Smooth muscle cell (in vitro differentiated cells): ENCODE measurements around the gene DPH2. TPM values are rescaled to one million over a fixed set of nuclear protein-coding genes. Genes with fewer than 3 reads are reported as not detected.

Experiments
- DNase-seq: peaks from one replicate; lab custom pipeline; 2025; ENCODE audit not compliant: unreplicated experiment; lab: John Stamatoyannopoulos, UW
- H2AFZ ChIP-seq: fragments of 200-600 bp; sonication (generic); 2 replicates; pipeline ENCODE4 v1.6.0; 2016; ENCODE audit warnings: antibody characterized with exemption, low read depth, mild to moderate bottlenecking
- H3F3A ChIP-seq: fragments of 200-600 bp; sonication (generic); 2 replicates; pipeline ENCODE4 v1.6.0; 2017; ENCODE audit warnings: antibody characterized with exemption, low read depth
- H3K27ac ChIP-seq: fragments of 200-600 bp; sonication (generic); 2 replicates; pipeline ENCODE4 v1.5.1; 2016; ENCODE audit warnings: low read depth, mild to moderate bottlenecking
- H3K27me3 ChIP-seq: fragments of 200-600 bp; sonication (generic); 2 replicates; pipeline ENCODE4 v1.6.1; 2016; ENCODE audit warnings: low read depth, mild to moderate bottlenecking
- H3K36me3 ChIP-seq: fragments of 200-600 bp; sonication (generic); 2 replicates; pipeline ENCODE4 v1.5.1; 2016; ENCODE audit warnings: low read depth
- H3K4me1 ChIP-seq: fragments of 200-600 bp; sonication (generic); 2 replicates; pipeline ENCODE4 v1.5.1; 2016; ENCODE audit warnings: low read depth
- H3K4me2 ChIP-seq: fragments of 200-600 bp; sonication (generic); 2 replicates; pipeline ENCODE4 v1.6.0; 2016; ENCODE audit warnings: mild to moderate bottlenecking
- H3K4me3 ChIP-seq: fragments of 200-600 bp; sonication (generic); 2 replicates; pipeline ENCODE4 v1.5.1; 2016; ENCODE audit warnings: mild to moderate bottlenecking
- H3K79me2 ChIP-seq: fragments of 200-600 bp; sonication (generic); 2 replicates; pipeline ENCODE4 v1.6.0; 2016; ENCODE audit warnings: low read depth, mild to moderate bottlenecking
- H3K9ac ChIP-seq: fragments of 200-600 bp; sonication (generic); 2 replicates; pipeline ENCODE4 v1.6.0; 2016; ENCODE audit warnings: low read depth
- H3K9me3 ChIP-seq: fragments of 200-600 bp; sonication (generic); replicated peaks from 2 replicates; pipeline ENCODE4 v1.5.1; 2016; ENCODE audit warnings: low read depth
- H4K20me1 ChIP-seq: fragments of 200-600 bp; sonication (generic); 2 replicates; pipeline ENCODE4 v1.6.0; 2016; ENCODE audit warnings: low read depth
- CTCF ChIP-seq: fragments of 200-600 bp; sonication (generic); IDR thresholded peaks from 2 replicates; pipeline ENCODE4 v1.5.1; 2017; ENCODE audit warnings: borderline replicate concordance, mild to moderate bottlenecking, antibody characterized with exemption; ENCODE audit not compliant: insufficient read depth, poor library complexity, severe bottlenecking
- WGBS: methylation state at CpG from one replicate; pipeline ENCODE4 v1.1.7; 2016; ENCODE audit warnings: low lambda C conversion rate; 5-methylcytosine and 5-hydroxymethylcytosine counted together
- polyA plus RNA-seq: library from polyadenylated mRNA; unstranded; fragments of >200 nt; fragmentation: Nextera tagmentation; extraction: Ambion mirVana; gene quantifications from 2 replicates; pipeline ENCODE4 v1.2.1, GENCODE V29; 2016
- total RNA-seq: library from RNA; depleted of rRNA; stranded (reverse); fragments of >200 nt; gene quantifications from 2 replicates; pipeline ENCODE4 v1.2.3, GENCODE V29; 2014

Gene DPH2
- total and polyA plus RNA-seq, 2 experiments from 2014 or later = 20.3 to 23.5 TPM

- peak overlapping the region; percentile 98 for H3K4me2 ChIP-seq
- no peaks in the 10 kb centered on the region for H3K27me3 ChIP-seq
- no peaks in the 10 kb centered on the region for H3K9me3 ChIP-seq
- peaks cover 12% of the 10 kb centered on the region for H3K4me1 ChIP-seq
- H4K20me1 ChIP-seq = peaks cover 73% of the 10 kb centered on the region
- H3K9ac ChIP-seq = peak overlapping the region; percentile 76
- peaks cover 14% of the 10 kb centered on the region for H3F3A ChIP-seq
- peak overlapping the region; percentile 75 for H3K4me3 ChIP-seq
- 78% methylated on average over 13 of the region's 13 CpGs for WGBS
- H2AFZ ChIP-seq = no peak overlapping the region
- peaks cover 24% of the 10 kb centered on the region for H3K79me2 ChIP-seq
- no peak for DNase-seq
- no peaks in the 10 kb centered on the region for H3K36me3 ChIP-seq
- TF ChIP-seq CTCF = no peak
- H3K27ac ChIP-seq = peak overlapping the region; percentile 25
Observed at GRCh38 chr1:43980255-43981134, 10.7 kb downstream of the DPH2 start.

GRCh38 chr1:43981135-43981491 is 11.3 kb downstream of the DPH2 start:
- Histone ChIP-seq H3K27me3 (no peaks in the 10 kb centered on the region), H3K9me3 (no peaks in the 10 kb centered on the region), H3K36me3 (no peaks in the 10 kb centered on the region), H3K79me2 (peaks cover 18% of the 10 kb centered on the region), H3K27ac (no peak overlapping the region), H3F3A (peaks cover 14% of the 10 kb centered on the region), H3K4me1 (peaks cover 7% of the 10 kb centered on the region), H2AFZ (no peak overlapping the region), H3K9ac (no peak overlapping the region), H3K4me3 (no peak overlapping the region), H4K20me1 (peaks cover 71% of the 10 kb centered on the region), H3K4me2 (no peak overlapping the region)
- WGBS = 92% methylated on average over 20 of the region's 20 CpGs
- DNase-seq = no peak
- TF ChIP-seq CTCF = no peak

- Histone ChIP-seq H3K27ac (no peak overlapping the region), H3K9me3 (no peaks in the 10 kb centered on the region), H3K27me3 (no peaks in the 10 kb centered on the region), H3K36me3 (no peaks in the 10 kb centered on the region), H3K4me1 (peaks cover 7% of the 10 kb centered on the region), H4K20me1 (peaks cover 66% of the 10 kb centered on the region), H3F3A (peaks cover 14% of the 10 kb centered on the region), H3K9ac (no peak overlapping the region), H3K4me2 (no peak overlapping the region), H3K4me3 (no peak overlapping the region), H3K79me2 (peaks cover 14% of the 10 kb centered on the region), H2AFZ (no peak overlapping the region)
- 98% methylated on average over 20 of the region's 20 CpGs for WGBS
- no peak for DNase-seq
- TF ChIP-seq CTCF = no peak
Observed at GRCh38 chr1:43981636-43982035, 11.8 kb downstream of the DPH2 start.
